Endodermal cell (in vitro differentiated cells): ENCODE results near the gene HNRNPAB. TPM values are rescaled to one million over a fixed set of nuclear protein-coding genes. Genes with fewer than 3 reads are reported as not detected.

Source experiments
- DNase-seq: peaks from one replicate; pipeline ENCODE4 v3.0.0-alpha.2; 2017
- H3K27ac ChIP-seq: 2 replicates; pipeline ENCODE4 v1.5.1; 2013; ENCODE audit warnings: mild to moderate bottlenecking, low read depth, low read length, moderate library complexity
- H3K27me3 ChIP-seq: 2 replicates; pipeline ENCODE4 v1.6.1; 2013; ENCODE audit warnings: mild to moderate bottlenecking, low read length, moderate library complexity; ENCODE audit not compliant: insufficient read depth, control insufficient read depth, poor library complexity, severe bottlenecking
- H3K36me3 ChIP-seq: 2 replicates; pipeline ENCODE4 v1.7.0; 2013; ENCODE audit warnings: mild to moderate bottlenecking, low read length, moderate library complexity; ENCODE audit not compliant: control insufficient read depth, insufficient read depth
- H3K4me1 ChIP-seq: one replicate; pipeline ENCODE4 v1.7.0; 2013; ENCODE audit warnings: low read length; ENCODE audit not compliant: control insufficient read depth, insufficient read depth
- H3K4me3 ChIP-seq: 2 replicates; pipeline ENCODE4 v1.5.1; 2013; ENCODE audit warnings: mild to moderate bottlenecking, low read length, moderate library complexity
- H3K9ac ChIP-seq: 2 replicates; pipeline ENCODE4 v1.6.1; 2013; ENCODE audit warnings: mild to moderate bottlenecking, low read length, moderate library complexity; ENCODE audit not compliant: poor library complexity, severe bottlenecking; ENCODE audit errors: extremely low read depth
- H3K9me3 ChIP-seq: 2 replicates; pipeline ENCODE4 v1.6.1; 2013; ENCODE audit warnings: mild to moderate bottlenecking, low read length, moderate library complexity; ENCODE audit not compliant: control insufficient read depth
- H3K27ac Mint-ChIP-seq: 2 replicates; pipeline ENCODE4 v1.8.0; 2020; ENCODE audit warnings: mixed read lengths
- H3K27me3 Mint-ChIP-seq: 2 replicates; pipeline ENCODE4 v1.8.0; 2021; ENCODE audit warnings: mild to moderate bottlenecking, mixed read lengths; ENCODE audit not compliant: insufficient read depth
- H3K36me3 Mint-ChIP-seq: 2 replicates; pipeline ENCODE4 v1.8.0; 2020; ENCODE audit warnings: low read depth, mixed read lengths
- H3K4me1 Mint-ChIP-seq: 2 replicates; pipeline ENCODE4 v1.8.0; 2020; ENCODE audit warnings: mixed read lengths
- H3K4me3 Mint-ChIP-seq: 2 replicates; pipeline ENCODE4 v1.8.0; 2020; ENCODE audit warnings: mild to moderate bottlenecking, moderate library complexity, mixed read lengths
- H3K9me3 Mint-ChIP-seq: 2 replicates; pipeline ENCODE4 v1.8.0; 2020; ENCODE audit warnings: mild to moderate bottlenecking, mixed read lengths
- CTCF ChIP-seq: fragments of 200-600 bp; sonication (generic); conservative IDR thresholded peaks from 2 replicates; pipeline ENCODE4 v1.5.0; 2021; ENCODE audit warnings: antibody characterized with exemption, mild to moderate bottlenecking
- WGBS, 2 experiments: methylation state at CpG; one replicate each; pipeline versions ENCODE4 v1.1.5 to v1.1.7; 2013; ENCODE audit warnings: missing lambda C conversion rate in 2 of 2, mixed read lengths in 1 of 2; ENCODE audit not compliant: insufficient coverage in 1 of 2, insufficient read length in 1 of 2; 5-methylcytosine and 5-hydroxymethylcytosine counted together
- total RNA-seq, 2 donors: library from RNA; stranded (reverse); fragmentation: NEBNext Ultra II Directional in 1 of 2; extraction: Animal tissue kit (Norgen Biotek cat#: 25700) in 1 of 2; gene quantifications; 2 replicates in 1 of 2; 3 replicates in 1 of 2; pipeline ENCODE4 v1.2.1, GENCODE V29; 2021

Gene HNRNPAB
- total RNA-seq, 2 donors from 2014 or later: 343 to 353 TPM

GRCh38 chr5:178230879-178231538, 26.7 kb downstream of the HNRNPAB start:
- DNase-seq: no peak
- no peaks in the 10 kb centered on the region for H3K27me3 ChIP-seq
- peak overlapping the region; percentile 87 for H3K4me3 ChIP-seq
- Mint-ChIP-seq H3K4me3 (peak overlapping the region; percentile 71), H3K9me3 (no peaks in the 10 kb centered on the region), H3K4me1 (peaks cover 14% of the 10 kb centered on the region), H3K36me3 (peaks cover 48% of the 10 kb centered on the region), H3K27ac (no peak overlapping the region), H3K27me3 (no peaks in the 10 kb centered on the region)
- 97 to 100% methylated on average over 8 to 9 of the region's 9 CpGs for WGBS, 2 experiments
- peaks cover 48% of the 10 kb centered on the region for H3K36me3 ChIP-seq
- H3K9me3 ChIP-seq: peaks cover 10% of the 10 kb centered on the region
- H3K27ac ChIP-seq: no peak overlapping the region
- H3K9ac ChIP-seq: no peak overlapping the region
- no peak for TF ChIP-seq CTCF
- H3K4me1 ChIP-seq: peaks cover 6% of the 10 kb centered on the region

GRCh38 chr5:178231539-178232123, 27.3 kb downstream of the HNRNPAB start:
- Mint-ChIP-seq H3K27ac (peak overlapping the region; percentile 52), H3K9me3 (no peaks in the 10 kb centered on the region), H3K27me3 (no peaks in the 10 kb centered on the region), H3K4me1 (peaks cover 14% of the 10 kb centered on the region), H3K36me3 (peaks cover 46% of the 10 kb centered on the region), H3K4me3 (peak overlapping the region; percentile 71)
- no peaks in the 10 kb centered on the region for H3K27me3 ChIP-seq
- peaks cover 10% of the 10 kb centered on the region for H3K9me3 ChIP-seq
- H3K36me3 ChIP-seq: peaks cover 46% of the 10 kb centered on the region
- peak overlapping the region; percentile 21 for H3K27ac ChIP-seq
- 48 to 49% methylated on average over 20 to 21 of the region's 21 CpGs for WGBS, 2 experiments
- DNase-seq: no peak
- H3K9ac ChIP-seq: peak overlapping the region; percentile 29
- H3K4me3 ChIP-seq: peak overlapping the region; percentile 87
- H3K4me1 ChIP-seq: peaks cover 6% of the 10 kb centered on the region
- TF ChIP-seq CTCF: no peak

DNA sequence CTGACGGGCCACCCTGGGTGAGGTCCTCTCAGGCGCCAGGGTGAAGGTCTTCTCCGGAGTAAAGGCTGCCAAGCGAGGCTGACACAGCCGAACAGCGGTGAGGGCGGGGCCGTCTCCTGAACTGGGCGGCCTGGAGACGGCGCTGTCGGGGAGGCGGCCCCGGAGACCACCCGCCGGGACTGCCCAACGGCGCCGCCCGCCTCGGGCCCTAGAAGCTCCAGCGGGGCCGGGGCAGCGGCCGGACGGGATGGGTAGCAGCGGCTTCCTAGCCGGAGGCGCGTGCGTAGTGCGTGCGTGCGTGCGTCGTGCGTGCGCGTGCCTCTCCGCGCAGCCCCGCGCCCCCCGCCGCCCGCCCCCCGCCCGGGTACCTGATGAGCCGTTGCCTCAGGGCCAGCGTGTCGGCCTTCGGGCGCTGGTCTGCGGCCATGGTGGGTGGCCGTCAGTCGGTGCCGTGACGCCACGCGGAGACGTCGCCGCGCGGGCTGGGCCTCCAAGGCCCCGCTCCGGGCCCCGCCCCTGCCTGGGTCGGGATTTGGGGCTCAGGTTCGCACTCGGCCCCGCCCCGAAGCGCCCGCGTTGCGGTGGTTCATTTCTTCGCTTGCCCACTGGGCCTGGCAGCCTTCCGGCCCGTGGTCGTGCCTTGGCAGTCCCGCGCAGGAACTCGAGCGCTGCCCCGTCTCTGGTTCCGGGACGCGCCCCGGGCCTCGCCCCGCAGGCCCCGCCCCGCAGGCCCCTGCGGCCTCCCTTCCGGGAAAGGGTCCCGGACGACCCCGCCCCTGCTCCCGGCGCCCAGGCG, 28.0 kb downstream of the HNRNPAB start, which contains the start of gene PHYKPL:
PHYKPL (minus strand) TSS at position 679 of the 796 bp plus-strand sequence; CDS start at position 427, 252 bp downstream.
- Mint-ChIP-seq H3K27me3 (no peaks in the 10 kb centered on the region), H3K36me3 (peaks cover 39% of the 10 kb centered on the region), H3K27ac (peak within 1 kb of the TSS; percentile 52), H3K4me1 (peaks cover 14% of the 10 kb centered on the region), H3K9me3 (no peaks in the 10 kb centered on the region), H3K4me3 (peak within 1 kb of the TSS; percentile 71)
- Histone ChIP-seq H3K9ac (peak within 1 kb of the TSS; percentile 29), H3K27ac (peak within 1 kb of the TSS; percentile 27), H3K4me1 (peaks cover 6% of the 10 kb centered on the region), H3K36me3 (peaks cover 39% of the 10 kb centered on the region), H3K9me3 (peaks cover 8% of the 10 kb centered on the region), H3K4me3 (peak within 1 kb of the TSS; percentile 87), H3K27me3 (no peaks in the 10 kb centered on the region)
- TF ChIP-seq CTCF: peak; percentile 27
- DNase-seq: peak; percentile 88
- WGBS, 2 experiments: 0% methylated on average over 36 to 102 of the region's 102 CpGs
